ENCODE results near the gene TRIM17.

The TRIM17 gene

GRCh38 chr1:228423404-228424053 is 6.9 kb upstream of the TRIM17 start:
- no peak for FAIRE-seq
- DNase-seq (ENCODE audit: insufficient read length, low spot score) = no peak

GRCh38 chr1:228420968-228421826 is 4.5 kb upstream of the TRIM17 start:
- DNase-seq (ENCODE audit: insufficient read length, low spot score) (no peak), FAIRE-seq (no peak)

GRCh38 chr1:228417483-228418203 is 982 bp upstream of the TRIM17 start:
- no peak for DNase-seq (ENCODE audit: insufficient read length, low spot score)
- no peak for FAIRE-seq

- no peak for FAIRE-seq
- DNase-seq (ENCODE audit: insufficient read length, low spot score) = no peak
Measured at GRCh38 chr1:228417061-228417460, 400 bp upstream of the TRIM17 start.

GRCh38 chr1:228415853-228416216 is 826 bp downstream of the TRIM17 start:
- FAIRE-seq (peak; percentile 92), DNase-seq (ENCODE audit: insufficient read length, low spot score) (no peak)

- FAIRE-seq (no peak), DNase-seq (ENCODE audit: insufficient read length, low spot score) (no peak)
Measured at GRCh38 chr1:228415221-228415620, 1.4 kb downstream of the TRIM17 start.

GRCh38 chr1:228414511-228415211 is 2.0 kb downstream of the TRIM17 start:
- no peak for FAIRE-seq
- no peak for DNase-seq (ENCODE audit: insufficient read length, low spot score)

GRCh38 chr1:228413241-228414010 is 3.2 kb downstream of the TRIM17 start:
- FAIRE-seq (no peak), DNase-seq (ENCODE audit: insufficient read length, low spot score) (no peak)

GRCh38 chr1:228411548-228412430 is 4.9 kb downstream of the TRIM17 start:
- DNase-seq (ENCODE audit: insufficient read length, low spot score) = no peak
- FAIRE-seq = no peak

- DNase-seq (ENCODE audit: insufficient read length, low spot score) = no peak
- no peak for FAIRE-seq
Measured at GRCh38 chr1:228411121-228411520, 5.5 kb downstream of the TRIM17 start.

- FAIRE-seq (no peak), DNase-seq (ENCODE audit: insufficient read length, low spot score) (no peak)
Measured at GRCh38 chr1:228410671-228411070, 6.0 kb downstream of the TRIM17 start.

- DNase-seq (ENCODE audit: insufficient read length, low spot score) = no peak
- FAIRE-seq = no peak
Measured at GRCh38 chr1:228410015-228410414, 6.6 kb downstream of the TRIM17 start.

- DNase-seq (ENCODE audit: insufficient read length, low spot score) (no peak), FAIRE-seq (no peak)
Measured at GRCh38 chr1:228408869-228409805, 7.5 kb downstream of the TRIM17 start.

GRCh38 chr1:228408041-228408868 is 8.4 kb downstream of the TRIM17 start:
- no peak for DNase-seq (ENCODE audit: insufficient read length, low spot score)
- FAIRE-seq = no peak

GRCh38 chr1:228407106-228408040 is 9.3 kb downstream of the TRIM17 start:
- no peak for FAIRE-seq
- DNase-seq (ENCODE audit: insufficient read length, low spot score) = no peak

- DNase-seq (ENCODE audit: insufficient read length, low spot score) = no peak
- FAIRE-seq = no peak
Measured at GRCh38 chr1:228405979-228406228, 10.8 kb downstream of the TRIM17 start.
